Activated CD4-positive, alpha-beta T cell treated with anti-CD3 and anti-CD28 coated beads for 36 hours (primary cell): ENCODE results near the gene UVSSA. TPM values are rescaled to one million over a fixed set of nuclear protein-coding genes. Genes with fewer than 3 reads are reported as not detected.
"Not testable (repeated sequence)": the region's sequence is repeated elsewhere in the genome, so short reads cannot be mapped to it uniquely, and the experiment has no call there.

Experiments
- ATAC-seq: fragments of 200-7000 bp; cut with Tn5 transposase; one replicate; pipeline ENCODE4 v1.10.0; 2021; ENCODE audit warnings: mild to moderate bottlenecking, moderate library complexity
- CTCF ChIA-PET: fragments of 350-600 bp; sonication (Branson Sonifier 250); formaldehyde crosslinking; loops from one replicate; lab custom pipeline; 2021; ENCODE audit warnings: antibody characterized with exemption; lab: Charles Lee
- POLR2A ChIA-PET: fragments of 350-600 bp; sonication (Branson Sonifier 250); formaldehyde crosslinking; loops from one replicate; lab custom pipeline; 2021; ENCODE audit warnings: antibody characterized with exemption, inconsistent platforms; lab: Charles Lee
- DNase-seq: peaks from one replicate; pipeline ENCODE4 v3.0.0-alpha.2; 2020
- H3K27ac Mint-ChIP-seq: one replicate; pipeline ENCODE4 v1.8.0; 2021; ENCODE audit warnings: mixed read lengths
- H3K27me3 Mint-ChIP-seq: one replicate; pipeline ENCODE4 v1.8.0; 2021; ENCODE audit warnings: mixed read lengths
- H3K36me3 Mint-ChIP-seq: one replicate; pipeline ENCODE4 v1.8.0; 2021; ENCODE audit warnings: low read depth, mixed read lengths
- H3K4me1 Mint-ChIP-seq: one replicate; pipeline ENCODE4 v1.8.0; 2021; ENCODE audit warnings: mixed read lengths
- H3K4me3 Mint-ChIP-seq: one replicate; pipeline ENCODE4 v1.8.0; 2021; ENCODE audit warnings: mild to moderate bottlenecking, moderate library complexity, mixed read lengths
- H3K9me3 Mint-ChIP-seq: one replicate; pipeline ENCODE4 v1.8.0; 2021; ENCODE audit warnings: low read depth, mixed read lengths
- intact Hi-C, 2 experiments: fragments of 100-400 bp; cut with DNase I in 1 of 2; cut with micrococcal nuclease in 1 of 2; formaldehyde crosslinking; loops; one replicate each; pipeline versions ENCODE4 v1.14.2 to v1.15.1; 2022 to 2024; cut with DNase I, micrococcal nuclease
- total RNA-seq, 2 experiments: library from RNA; stranded (reverse); gene quantifications; one replicate each; pipeline ENCODE4 v1.2.3, GENCODE V29; 2021

The UVSSA gene
- total RNA-seq, 2 experiments from 2014 or later, result 14.8 to 18.1 TPM

GRCh38 chr4:1335193-1335883, 11.7 kb upstream of the UVSSA start:
- POLR2A ChIA-PET, H3K4me3 Mint-ChIP-seq, intact Hi-C loops, H3K9me3 Mint-ChIP-seq, H3K27me3 Mint-ChIP-seq: not testable (repeated sequence)
- Mint-ChIP-seq H3K4me1 (peaks cover 50% of the 10 kb centered on the region), H3K36me3 (peaks cover 60% of the 10 kb centered on the region), H3K27ac (peak overlapping the region; percentile 94)
- ATAC-seq (peak; percentile 10), DNase-seq (peak; percentile 48)
- CTCF ChIA-PET, result interaction anchor here (0.5 to 1.5 kb wide), 3 partner anchors 11 to 43 kb away, joined by 3 to 5 read pairs (median 4); partner anchors contain the start of gene UVSSA

- no peak for ATAC-seq
- intact Hi-C loops, result loop anchor here in 1 of 2 experiments (2.0 kb wide), 1 partner anchor 45 kb away; no protein-coding TSS in a partner anchor
- peaks cover 43% of the 10 kb centered on the region for H3K4me1 Mint-ChIP-seq
- peaks cover 61% of the 10 kb centered on the region for H3K36me3 Mint-ChIP-seq
- H3K27ac Mint-ChIP-seq, result peak overlapping the region; percentile 61
- ChIA-PET POLR2A (no interaction called here), CTCF (no interaction called here)
- H3K9me3 Mint-ChIP-seq, result peaks cover 7% of the 10 kb centered on the region
- H3K27me3 Mint-ChIP-seq, result no peaks in the 10 kb centered on the region
- no peak overlapping the region for H3K4me3 Mint-ChIP-seq
- no peak for DNase-seq
These were observed 10.9 kb upstream of the UVSSA start for GRCh38 chr4:1336088-1336491.

GRCh38 chr4:1337376-1337831, 9.6 kb upstream of the UVSSA start:
- Mint-ChIP-seq H3K27ac (peak overlapping the region; percentile 78), H3K4me3 (no peak overlapping the region), H3K4me1 (peaks cover 41% of the 10 kb centered on the region), H3K36me3 (peaks cover 65% of the 10 kb centered on the region), H3K27me3 (no peaks in the 10 kb centered on the region), H3K9me3 (peaks cover 7% of the 10 kb centered on the region)
- ChIA-PET CTCF (no interaction called here), POLR2A (no interaction called here)
- DNase-seq, result peak; percentile 89
- intact Hi-C loops, result loop anchor here in 1 of 2 experiments (2.0 kb wide), 1 partner anchor 47 kb away; no protein-coding TSS in a partner anchor
- ATAC-seq, result peak; percentile 92

GRCh38 chr4:1337951-1338751, 8.9 kb upstream of the UVSSA start:
- ChIA-PET CTCF (no interaction called here), POLR2A (no interaction called here)
- H3K27me3 Mint-ChIP-seq, result no peaks in the 10 kb centered on the region
- peaks cover 7% of the 10 kb centered on the region for H3K9me3 Mint-ChIP-seq
- H3K4me1 Mint-ChIP-seq, result peaks cover 42% of the 10 kb centered on the region
- ATAC-seq (no peak), DNase-seq (no peak)
- peaks cover 60% of the 10 kb centered on the region for H3K36me3 Mint-ChIP-seq
- intact Hi-C loops, result loop anchor here in 1 of 2 experiments (2.0 kb wide), 1 partner anchor 47 kb away; no protein-coding TSS in a partner anchor
- no peak overlapping the region for H3K4me3 Mint-ChIP-seq
- H3K27ac Mint-ChIP-seq, result peak overlapping the region; percentile 78

- no peak for DNase-seq
- Mint-ChIP-seq H3K27me3 (no peaks in the 10 kb centered on the region), H3K4me3 (no peak overlapping the region), H3K4me1 (peaks cover 42% of the 10 kb centered on the region), H3K27ac (no peak overlapping the region), H3K9me3 (peaks cover 7% of the 10 kb centered on the region), H3K36me3 (peaks cover 60% of the 10 kb centered on the region)
- intact Hi-C loops, result no loop called here
- no peak for ATAC-seq
- POLR2A ChIA-PET, result no interaction called here
- CTCF ChIA-PET, result no interaction called here
These were observed 8.1 kb upstream of the UVSSA start for GRCh38 chr4:1338752-1339414.

- no peak for ATAC-seq
- CTCF ChIA-PET, result no interaction called here
- DNase-seq, result no peak
- Mint-ChIP-seq H3K4me1 (peaks cover 40% of the 10 kb centered on the region), H3K4me3 (no peak overlapping the region), H3K27ac (no peak overlapping the region), H3K27me3 (no peaks in the 10 kb centered on the region), H3K9me3 (peaks cover 7% of the 10 kb centered on the region), H3K36me3 (peaks cover 56% of the 10 kb centered on the region)
- POLR2A ChIA-PET, result no interaction called here
- intact Hi-C loops, result no loop called here
These were observed 7.5 kb upstream of the UVSSA start for GRCh38 chr4:1339489-1339888.

GRCh38 chr4:1340181-1340747, 6.7 kb upstream of the UVSSA start:
- ChIA-PET POLR2A (no interaction called here), CTCF (no interaction called here)
- H3K4me3 Mint-ChIP-seq, result no peak overlapping the region

GRCh38 chr4:1340861-1341260, 6.1 kb upstream of the UVSSA start:
- DNase-seq, result no peak
- CTCF ChIA-PET, result no interaction called here
- peaks cover 4% of the 10 kb centered on the region for H3K9me3 Mint-ChIP-seq
- intact Hi-C loops, result no loop called here
- peaks cover 52% of the 10 kb centered on the region for H3K36me3 Mint-ChIP-seq
- POLR2A ChIA-PET, result no interaction called here
- no peaks in the 10 kb centered on the region for H3K27me3 Mint-ChIP-seq
- H3K27ac Mint-ChIP-seq, result no peak overlapping the region
- no peak overlapping the region for H3K4me3 Mint-ChIP-seq
- H3K4me1 Mint-ChIP-seq, result peaks cover 43% of the 10 kb centered on the region
- ATAC-seq, result no peak

More at GRCh38 chr4:1340181-1340747, 6.7 kb upstream of the UVSSA start:
- ATAC-seq (no peak), DNase-seq (no peak)
- intact Hi-C loops, result no loop called here
- H3K36me3 Mint-ChIP-seq, result peaks cover 51% of the 10 kb centered on the region
- peaks cover 40% of the 10 kb centered on the region for H3K4me1 Mint-ChIP-seq
- no peaks in the 10 kb centered on the region for H3K27me3 Mint-ChIP-seq
- peaks cover 4% of the 10 kb centered on the region for H3K9me3 Mint-ChIP-seq
- no peak overlapping the region for H3K27ac Mint-ChIP-seq

- CTCF ChIA-PET, result interaction anchor here (1.0 kb wide), 1 partner anchor 11 kb away, joined by 3 read pairs; no protein-coding TSS in a partner anchor
- H3K4me3 Mint-ChIP-seq, result no peak overlapping the region
- POLR2A ChIA-PET, result no interaction called here
- H3K36me3 Mint-ChIP-seq, result peaks cover 43% of the 10 kb centered on the region
- peaks cover 34% of the 10 kb centered on the region for H3K4me1 Mint-ChIP-seq
- H3K27ac Mint-ChIP-seq, result no peak overlapping the region
- ATAC-seq (no peak), DNase-seq (no peak)
- H3K27me3 Mint-ChIP-seq, result no peaks in the 10 kb centered on the region
- no peaks in the 10 kb centered on the region for H3K9me3 Mint-ChIP-seq
- intact Hi-C loops, result no loop called here
These were observed 5.0 kb upstream of the UVSSA start for GRCh38 chr4:1342003-1342402.

- intact Hi-C loops, result loop anchor here (5.0 kb wide), 2 partner anchors 142 to 1618 kb away; partner anchors contain the start of genes GRK4 (in 1 of the 2) and NOP14 (in 1 of the 2)
- no peaks in the 10 kb centered on the region for H3K9me3 Mint-ChIP-seq
These were observed 2.3 kb upstream of the UVSSA start for GRCh38 chr4:1344696-1345095.

More at GRCh38 chr4:1344696-1345095, 2.3 kb upstream of the UVSSA start:
- DNase-seq (no peak), ATAC-seq (no peak)
- Mint-ChIP-seq H3K27ac (peak overlapping the region; percentile 65), H3K4me3 (peak overlapping the region; percentile 86), H3K27me3 (no peaks in the 10 kb centered on the region), H3K36me3 (peaks cover 25% of the 10 kb centered on the region), H3K4me1 (peaks cover 37% of the 10 kb centered on the region)
- CTCF ChIA-PET, result interaction anchor here (1.6 kb wide), 1 partner anchor 12 kb away, joined by 3 read pairs; no protein-coding TSS in a partner anchor
- POLR2A ChIA-PET, result no interaction called here
